Measurements from ENCODE around the gene KIAA1671. TPM values are rescaled to one million over a fixed set of nuclear protein-coding genes. Genes with fewer than 3 reads are reported as not detected.

KIAA1671 gene
- total RNA-seq, 6 experiments from 2014 or later = 1.3 to 5.0 (median 1.6) TPM

DNA sequence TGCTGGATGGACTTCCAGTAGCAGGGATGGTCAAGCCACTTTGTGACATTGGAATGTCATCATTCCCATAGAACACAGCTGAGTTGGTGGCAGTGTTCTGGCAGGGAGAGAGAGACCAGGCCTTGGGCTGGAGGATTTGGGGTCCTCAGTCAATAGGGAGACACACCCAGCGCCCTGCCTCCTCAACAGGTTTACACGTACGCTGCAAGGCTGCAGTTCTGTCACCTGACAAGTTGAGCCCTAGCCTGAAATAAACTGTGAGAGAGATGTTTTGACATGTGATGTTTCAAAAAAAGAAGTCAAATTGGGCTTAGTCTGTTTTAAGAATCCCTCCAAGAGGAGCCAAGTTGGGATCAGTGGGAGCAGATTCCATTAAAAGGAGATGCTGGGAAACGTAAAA lies 204.2 kb downstream of the KIAA1671 start:
- peaks cover 20% of the 10 kb centered on the region for H3K9me3 Mint-ChIP-seq
- H3K4me1 Mint-ChIP-seq (ENCODE audit: low read depth) = no peaks in the 10 kb centered on the region
- no peaks in the 10 kb centered on the region for H3K36me3 Mint-ChIP-seq (ENCODE audit: low read depth)
- H3K4me3 Mint-ChIP-seq = no peak overlapping the region
- TF ChIP-seq, protein P1, sequence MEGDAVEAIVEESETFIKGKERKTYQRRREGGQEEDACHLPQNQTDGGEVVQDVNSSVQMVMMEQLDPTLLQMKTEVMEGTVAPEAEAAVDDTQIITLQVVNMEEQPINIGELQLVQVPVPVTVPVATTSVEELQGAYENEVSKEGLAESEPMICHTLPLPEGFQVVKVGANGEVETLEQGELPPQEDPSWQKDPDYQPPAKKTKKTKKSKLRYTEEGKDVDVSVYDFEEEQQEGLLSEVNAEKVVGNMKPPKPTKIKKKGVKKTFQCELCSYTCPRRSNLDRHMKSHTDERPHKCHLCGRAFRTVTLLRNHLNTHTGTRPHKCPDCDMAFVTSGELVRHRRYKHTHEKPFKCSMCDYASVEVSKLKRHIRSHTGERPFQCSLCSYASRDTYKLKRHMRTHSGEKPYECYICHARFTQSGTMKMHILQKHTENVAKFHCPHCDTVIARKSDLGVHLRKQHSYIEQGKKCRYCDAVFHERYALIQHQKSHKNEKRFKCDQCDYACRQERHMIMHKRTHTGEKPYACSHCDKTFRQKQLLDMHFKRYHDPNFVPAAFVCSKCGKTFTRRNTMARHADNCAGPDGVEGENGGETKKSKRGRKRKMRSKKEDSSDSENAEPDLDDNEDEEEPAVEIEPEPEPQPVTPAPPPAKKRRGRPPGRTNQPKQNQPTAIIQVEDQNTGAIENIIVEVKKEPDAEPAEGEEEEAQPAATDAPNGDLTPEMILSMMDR (IDR thresholded peaks at IDR 0.05) = no peak
- H3K27me3 Mint-ChIP-seq (ENCODE audit: insufficient read depth) = peaks cover 1% of the 10 kb centered on the region; the same call in 1 of the 2 replicates
- no peak for DNase-seq
- no peak overlapping the region for H3K27ac Mint-ChIP-seq

DNA sequence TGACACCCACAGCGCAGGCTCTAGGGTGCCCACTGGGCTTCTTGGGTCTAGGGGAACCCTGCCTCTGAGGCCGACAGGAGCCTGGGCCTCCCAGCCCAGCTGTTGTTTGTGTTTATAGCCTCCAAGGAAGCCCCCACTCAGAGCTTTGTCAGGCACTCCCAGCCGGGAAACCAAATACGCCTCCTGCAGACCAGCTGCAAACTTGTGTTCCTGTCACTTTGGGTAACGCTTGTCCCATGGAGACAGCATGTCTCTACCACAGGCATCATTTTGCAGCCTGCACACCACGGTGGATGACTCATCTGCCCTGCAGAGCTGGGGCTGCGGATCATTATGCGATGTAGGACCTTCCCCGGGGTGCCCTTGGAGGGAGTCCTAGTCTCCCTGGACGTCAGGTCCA lies 206.5 kb downstream of the KIAA1671 start:
- Mint-ChIP-seq H3K36me3 (ENCODE audit: low read depth) (no peaks in the 10 kb centered on the region), H3K4me1 (ENCODE audit: low read depth) (no peaks in the 10 kb centered on the region), H3K27me3 (ENCODE audit: insufficient read depth) (peaks cover 1% of the 10 kb centered on the region; the same call in 1 of the 2 replicates), H3K27ac (no peak overlapping the region; the same call in 1 of the 2 replicates), H3K9me3 (peaks cover 12% of the 10 kb centered on the region; the same call in 1 of the 2 replicates), H3K4me3 (no peak overlapping the region)
- TF ChIP-seq, protein P1 (IDR thresholded peaks at IDR 0.05) = no peak
- DNase-seq = peak; percentile 10

DNA sequence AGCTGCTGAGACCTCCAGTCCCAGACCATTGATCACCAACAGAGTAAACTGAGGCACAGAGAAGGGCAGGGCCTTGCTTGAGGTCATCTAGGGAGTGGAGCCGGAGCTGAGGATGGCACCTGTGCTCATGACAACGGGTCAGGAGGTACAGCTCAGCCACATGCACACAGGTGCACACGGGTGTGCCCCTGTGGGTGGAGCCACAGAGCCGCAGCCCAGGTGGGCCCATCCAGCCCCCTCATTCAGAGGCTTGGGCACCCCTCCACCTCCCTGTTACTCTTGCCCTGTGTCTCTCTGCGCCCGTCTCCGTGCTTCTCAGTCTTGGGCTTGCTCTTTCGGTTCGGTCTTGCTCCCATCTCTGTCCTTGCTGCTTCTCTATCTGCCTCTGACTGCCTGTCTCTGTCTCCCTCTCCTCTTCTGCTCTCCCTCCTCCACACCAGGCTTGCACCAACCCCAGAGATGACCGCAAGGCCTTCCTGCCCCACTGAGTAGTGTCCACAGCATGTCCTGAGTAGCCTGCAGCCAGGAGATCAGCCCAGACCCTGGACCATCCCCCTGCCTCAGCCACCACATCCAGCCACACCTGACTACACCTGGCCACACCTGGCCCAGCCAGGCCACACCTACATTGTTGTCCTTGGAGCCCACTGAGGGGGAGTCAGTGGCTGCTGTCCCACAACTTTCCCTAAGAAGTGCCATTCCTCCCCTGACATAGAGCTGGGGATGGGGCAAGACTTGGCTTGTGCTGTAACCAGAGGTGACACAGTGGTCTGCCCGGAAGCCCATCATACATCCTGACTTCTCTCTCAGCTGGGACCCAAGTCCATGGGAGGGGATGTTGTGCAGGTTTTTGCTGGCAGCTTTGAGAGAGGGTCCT lies 207.8 kb downstream of the KIAA1671 start:
- Mint-ChIP-seq H3K27me3 (ENCODE audit: insufficient read depth) (peaks cover 1% of the 10 kb centered on the region; the same call in 1 of the 2 replicates), H3K9me3 (peaks cover 12% of the 10 kb centered on the region; the same call in 1 of the 2 replicates), H3K4me1 (ENCODE audit: low read depth) (no peaks in the 10 kb centered on the region), H3K36me3 (ENCODE audit: low read depth) (no peaks in the 10 kb centered on the region), H3K4me3 (no peak overlapping the region), H3K27ac (no peak overlapping the region)
- DNase-seq = no peak
- TF ChIP-seq, protein P1 (IDR thresholded peaks at IDR 0.05) = no peak

GRCh38 chr22:25161017-25161915 lies 208.8 kb downstream of the KIAA1671 start:
- H3K27me3 Mint-ChIP-seq (ENCODE audit: insufficient read depth) = peaks cover 1% of the 10 kb centered on the region; the same call in 1 of the 2 replicates
- peaks cover 10% of the 10 kb centered on the region; the same call in 1 of the 2 replicates for H3K9me3 Mint-ChIP-seq
- H3K36me3 Mint-ChIP-seq (ENCODE audit: low read depth) = no peaks in the 10 kb centered on the region
- H3K4me1 Mint-ChIP-seq (ENCODE audit: low read depth) = no peaks in the 10 kb centered on the region
- TF ChIP-seq, protein P1 (IDR thresholded peaks at IDR 0.05) = no peak
- no peak for DNase-seq
- no peak overlapping the region for H3K27ac Mint-ChIP-seq
- no peak overlapping the region for H3K4me3 Mint-ChIP-seq

GRCh38 chr22:25161916-25162530 lies 209.5 kb downstream of the KIAA1671 start:
- H3K27me3 Mint-ChIP-seq (ENCODE audit: insufficient read depth) = peaks cover 1% of the 10 kb centered on the region; the same call in 1 of the 2 replicates
- H3K27ac Mint-ChIP-seq = no peak overlapping the region
- no peaks in the 10 kb centered on the region for H3K4me1 Mint-ChIP-seq (ENCODE audit: low read depth)
- TF ChIP-seq, protein P1 (IDR thresholded peaks at IDR 0.05) = no peak
- no peak overlapping the region for H3K4me3 Mint-ChIP-seq
- H3K36me3 Mint-ChIP-seq (ENCODE audit: low read depth) = no peaks in the 10 kb centered on the region
- peaks cover 5% of the 10 kb centered on the region; the same call in 1 of the 2 replicates for H3K9me3 Mint-ChIP-seq
- no peak for DNase-seq

Data from HFFc6 (cell line).